ENCODE results near the gene LAMA3.

GRCh38 chr18:23822590-23823385 lies 133.5 kb downstream of the LAMA3 start:
- no peak for TF ChIP-seq POLR2A (IDR thresholded peaks at IDR 0.05; ENCODE audit: low read length)
- no peak for TF ChIP-seq GATA1 (IDR thresholded peaks at IDR 0.05; ENCODE audit: low read depth, low read length)

Data from erythroblast (primary cell).